Loucy (cell line): ENCODE measurements around the gene DUSP18.

Source experiments
- CTCF ChIP-seq: fragments of 200-600 bp; sonication (generic); conservative IDR thresholded peaks from 2 replicates; pipeline ENCODE4 v1.5.1; 2014; ENCODE audit warnings: mild to moderate bottlenecking, antibody characterized with exemption, low read length
- EZH2phosphoT487 ChIP-seq: fragments of 200-600 bp; IDR thresholded peaks from 2 replicates; pipeline ENCODE4 v1.6.1; 2018; ENCODE audit warnings: antibody characterized with exemption, mild to moderate bottlenecking, moderate library complexity, borderline replicate concordance

GRCh38 chr22:30640361-30640760, 27.3 kb downstream of the DUSP18 start:
- TF ChIP-seq CTCF (no peak), EZH2phosphoT487 (no peak)
